SK-N-MC (cell line): ENCODE measurements around the gene AMIGO2.

Experiments
- EZH2 ChIP-seq: fragments of 200-600 bp; sonication (generic); IDR thresholded peaks from one replicate; pipeline ENCODE4 v1.6.1; 2017; ENCODE audit warnings: antibody characterized with exemption
- FOXP2 ChIP-seq: optimal IDR thresholded peaks from 2 replicates; pipeline ENCODE3; 2011; ENCODE audit warnings: mild to moderate bottlenecking, moderate library complexity; ENCODE audit not compliant: insufficient read depth; ENCODE audit errors: extremely low read length, control extremely low read depth
- POLR2AphosphoS5 ChIP-seq: IDR thresholded peaks from 2 replicates; pipeline ENCODE4 v1.6.1; 2012; ENCODE audit warnings: mild to moderate bottlenecking, low read depth, low read length, borderline replicate concordance

- TF ChIP-seq POLR2AphosphoS5 = no peak
- no peak for TF ChIP-seq EZH2
- no peak for TF ChIP-seq FOXP2
These were observed 44.0 kb upstream of the AMIGO2 start for GRCh38 chr12:47123730-47124129.
